Measurements from ENCODE around the gene KCNC1. TPM values are rescaled to one million over a fixed set of nuclear protein-coding genes. Genes with fewer than 3 reads are reported as not detected.

KCNC1 gene
- total RNA-seq, 1 experiment from 2014 or later: 0.04 TPM

GRCh38 chr11:17691976-17692375, 42.6 kb upstream of the KCNC1 start:
- TF ChIP-seq CTCF (conservative IDR thresholded peaks at IDR 0.05): no peak
- Histone ChIP-seq H2BK20ac (ENCODE audit: low read depth, low read length, poor library complexity, severe bottlenecking) (no peak overlapping the region), H3K27ac (ENCODE audit: insufficient read length, low read depth, low read length) (no peak overlapping the region), H3K4me2 (ENCODE audit: insufficient read depth, insufficient read length, low read length) (no peak overlapping the region), H2BK12ac (ENCODE audit: insufficient read length, low read depth, low read length) (no peak overlapping the region), H3K23me2 (ENCODE audit: insufficient read length, low read depth, low read length, poor library complexity, severe bottlenecking) (peaks cover 4% of the 10 kb centered on the region), H3K23ac (ENCODE audit: insufficient read length, low read depth, low read length) (no peak overlapping the region), H3K18ac (ENCODE audit: insufficient read length, low read depth, low read length) (no peak overlapping the region), H4K8ac (replicated peaks; ENCODE audit: insufficient read length, low read depth, low read length) (no peak overlapping the region), H3K4ac (ENCODE audit: low read depth, low read length) (no peak overlapping the region), H4K5ac (ENCODE audit: insufficient read length, low read depth, low read length) (no peak overlapping the region), H2BK120ac (ENCODE audit: low read depth, low read length, poor library complexity, severe bottlenecking) (no peak overlapping the region), H3K4me1 (ENCODE audit: insufficient read depth, low read length) (no peaks in the 10 kb centered on the region), H3K27me3 (ENCODE audit: insufficient read depth, low read length) (peaks cover 16% of the 10 kb centered on the region), H3K14ac (ENCODE audit: insufficient read depth, low read length) (no peak overlapping the region), H3T11ph (ENCODE audit: low read length) (no peak overlapping the region), H2AK5ac (ENCODE audit: insufficient read length, low read length) (no peak overlapping the region), H3K79me1 (ENCODE audit: insufficient read depth, low read depth, low read length, poor library complexity, severe bottlenecking) (no peaks in the 10 kb centered on the region), H2BK15ac (ENCODE audit: low read depth, low read length) (no peak overlapping the region), H3K9me3 (ENCODE audit: control insufficient read depth, low read depth, low read length) (no peaks in the 10 kb centered on the region), H2AFZ (ENCODE audit: low read length) (no peak overlapping the region), H2BK5ac (ENCODE audit: insufficient read length, low read length) (no peak overlapping the region), H3K79me2 (ENCODE audit: insufficient read depth, low read length) (0 out of 2 replicates have a peak, but pooled peaks cover 1% of the 10 kb centered on the region), H3K56ac (ENCODE audit: insufficient read length, low read depth, low read length) (no peak overlapping the region), H4K20me1 (ENCODE audit: control insufficient read depth, insufficient read depth, insufficient read length) (no peaks in the 10 kb centered on the region), H3K9ac (ENCODE audit: extremely low read depth, insufficient read length, low read length) (no peak overlapping the region), H4K91ac (ENCODE audit: insufficient read length, low read depth, low read length) (no peak overlapping the region)
- Mint-ChIP-seq H3K36me3 (ENCODE audit: insufficient read depth in 1 of 3, low read depth in 3 of 3) (no peaks in the 10 kb centered on the region), H3K9me3 (no peaks in the 10 kb centered on the region), H3K27ac (no peak overlapping the region), H3K27me3 (ENCODE audit: low read depth) (peaks cover 56% of the 10 kb centered on the region), H3K4me3 (no peak overlapping the region), H3K4me1 (peaks cover 0 to 11% of the 10 kb centered on the region in 2 experiments; a peak in 3 of 4 replicates)
- DNase-seq: no peak
- no CpG with 5 or more reads among the region's 10 CpGs for WGBS (ENCODE audit: extremely low coverage, insufficient read length, low lambda C conversion rate)
